HG03432 (cell line): Measurements from ENCODE around the gene NHERF1.

Experiments used
- ATAC-seq: cut with Tn5 transposase; IDR thresholded peaks from one replicate; pipeline ENCODE4 v1.9.1; 2021; ENCODE audit warnings: mild to moderate bottlenecking, moderate library complexity; ENCODE audit not compliant: unreplicated experiment

The NHERF1 gene

GRCh38 chr17:74748279-74748528 lies 224 bp upstream of the NHERF1 start:
- ATAC-seq, result no peak

- peak; percentile 23 for ATAC-seq
Observed at GRCh38 chr17:74749279-74750038, 1.0 kb downstream of the NHERF1 start.

GRCh38 chr17:74750039-74750326 lies 1.6 kb downstream of the NHERF1 start:
- no peak for ATAC-seq

GRCh38 chr17:74750327-74751069 lies 2.1 kb downstream of the NHERF1 start:
- no peak for ATAC-seq

- ATAC-seq, result no peak
Observed at GRCh38 chr17:74752415-74752814, 4.0 kb downstream of the NHERF1 start.

GRCh38 chr17:74752822-74753401 lies 4.5 kb downstream of the NHERF1 start:
- no peak for ATAC-seq

- ATAC-seq, result no peak
Observed at GRCh38 chr17:74754832-74755231, 6.4 kb downstream of the NHERF1 start.

GRCh38 chr17:74755533-74755932 lies 7.1 kb downstream of the NHERF1 start:
- ATAC-seq, result no peak

- ATAC-seq, result no peak
Observed at GRCh38 chr17:74756891-74757290, 8.5 kb downstream of the NHERF1 start.

- no peak for ATAC-seq
Observed at GRCh38 chr17:74757502-74757901, 9.1 kb downstream of the NHERF1 start.

GRCh38 chr17:74757931-74758847 lies 9.8 kb downstream of the NHERF1 start:
- no peak for ATAC-seq

GRCh38 chr17:74758848-74759168 lies 10.4 kb downstream of the NHERF1 start:
- peak; percentile 37 for ATAC-seq

- ATAC-seq, result peak; percentile 77
Observed at GRCh38 chr17:74759243-74759801, 10.9 kb downstream of the NHERF1 start.

GRCh38 chr17:74759941-74760340 lies 11.5 kb downstream of the NHERF1 start:
- no peak for ATAC-seq

GRCh38 chr17:74760404-74761105 lies 12.1 kb downstream of the NHERF1 start:
- ATAC-seq, result no peak

- ATAC-seq, result no peak
Observed at GRCh38 chr17:74761419-74761818, 13.0 kb downstream of the NHERF1 start.

GRCh38 chr17:74761931-74762330 lies 13.5 kb downstream of the NHERF1 start:
- ATAC-seq, result no peak

- ATAC-seq, result no peak
Observed at GRCh38 chr17:74763565-74764387, 15.3 kb downstream of the NHERF1 start.

- no peak for ATAC-seq
Observed at GRCh38 chr17:74764751-74765286, 16.4 kb downstream of the NHERF1 start.

- no peak for ATAC-seq
Observed at GRCh38 chr17:74766413-74766812, 18.0 kb downstream of the NHERF1 start.
